H9 (cell line): ENCODE data around the gene ARMCX2. TPM values are rescaled to one million over a fixed set of nuclear protein-coding genes. Genes with fewer than 3 reads are reported as not detected.

Experiments used
- DNase-seq: peaks from one replicate; pipeline ENCODE4 v3.0.0-alpha.2; 2017
- H2AFZ ChIP-seq: one replicate; pipeline ENCODE4 v1.6.1; 2013; ENCODE audit warnings: mild to moderate bottlenecking, low read length, control low read depth, moderate library complexity
- H2AK5ac ChIP-seq: 2 replicates; pipeline ENCODE4 v1.6.1; 2013; ENCODE audit warnings: low read length, control low read depth, mixed read lengths; ENCODE audit not compliant: insufficient read length
- H2BK120ac ChIP-seq: one replicate; pipeline ENCODE4 v1.6.1; 2013; ENCODE audit warnings: low read depth, mild to moderate bottlenecking, low read length, control low read depth, inconsistent platforms; ENCODE audit not compliant: poor library complexity, severe bottlenecking
- H2BK12ac ChIP-seq: 2 replicates; pipeline ENCODE4 v1.6.1; 2013; ENCODE audit warnings: low read length, control low read depth, mixed read lengths, low read depth; ENCODE audit not compliant: insufficient read length
- H2BK15ac ChIP-seq: 2 replicates; pipeline ENCODE4 v1.6.1; 2013; ENCODE audit warnings: low read depth, low read length, control low read depth
- H2BK20ac ChIP-seq: one replicate; pipeline ENCODE4 v1.6.1; 2013; ENCODE audit warnings: low read depth, mild to moderate bottlenecking, low read length, control low read depth, inconsistent platforms; ENCODE audit not compliant: poor library complexity, severe bottlenecking
- H2BK5ac ChIP-seq: 2 replicates; pipeline ENCODE4 v1.6.1; 2013; ENCODE audit warnings: low read length, control low read depth, mixed read lengths; ENCODE audit not compliant: insufficient read length
- H3K14ac ChIP-seq: 2 replicates; pipeline ENCODE4 v1.6.1; 2013; ENCODE audit warnings: low read length, control low read depth; ENCODE audit not compliant: insufficient read depth
- H3K18ac ChIP-seq: 2 replicates; pipeline ENCODE4 v1.6.1; 2013; ENCODE audit warnings: low read depth, mild to moderate bottlenecking, mixed read lengths, low read length, control low read depth; ENCODE audit not compliant: insufficient read length
- H3K23ac ChIP-seq: 2 replicates; pipeline ENCODE4 v1.6.1; 2013; ENCODE audit warnings: low read length, control low read depth, mixed read lengths, low read depth; ENCODE audit not compliant: insufficient read length
- H3K23me2 ChIP-seq: 2 replicates; pipeline ENCODE4 v1.6.1; 2013; ENCODE audit warnings: low read depth, mild to moderate bottlenecking, mixed read lengths, low read length, control low read depth; ENCODE audit not compliant: insufficient read length, poor library complexity, severe bottlenecking
- H3K27ac ChIP-seq: 2 replicates; pipeline ENCODE4 v1.5.1; 2013; ENCODE audit warnings: low read length, control low read depth, mixed read lengths, low read depth; ENCODE audit not compliant: insufficient read length
- H3K27me3 ChIP-seq: 2 replicates; pipeline ENCODE4 v1.6.1; 2013; ENCODE audit warnings: low read length, control low read depth, inconsistent platforms; ENCODE audit not compliant: insufficient read depth
- H3K4ac ChIP-seq: 2 replicates; pipeline ENCODE4 v1.6.1; 2013; ENCODE audit warnings: low read depth, mild to moderate bottlenecking, control low read depth, inconsistent platforms, low read length, moderate library complexity
- H3K4me1 ChIP-seq: 2 replicates; pipeline ENCODE4 v1.6.1; 2013; ENCODE audit warnings: low read length, control low read depth, inconsistent platforms; ENCODE audit not compliant: insufficient read depth
- H3K4me2 ChIP-seq: 2 replicates; pipeline ENCODE4 v1.6.1; 2013; ENCODE audit warnings: low read length, control low read depth, mixed read lengths; ENCODE audit not compliant: insufficient read length, insufficient read depth
- H3K56ac ChIP-seq: 2 replicates; pipeline ENCODE4 v1.6.1; 2013; ENCODE audit warnings: low read depth, mild to moderate bottlenecking, mixed read lengths, low read length, control low read depth; ENCODE audit not compliant: insufficient read length
- H3K79me1 ChIP-seq: 2 replicates; pipeline ENCODE4 v1.6.1; 2013; ENCODE audit warnings: low read depth, mild to moderate bottlenecking, moderate library complexity, low read length, control low read depth, inconsistent platforms; ENCODE audit not compliant: insufficient read depth, poor library complexity, severe bottlenecking
- H3K79me2 ChIP-seq: 2 replicates; pipeline ENCODE4 v1.6.1; 2013; ENCODE audit warnings: low read length, control low read depth, inconsistent platforms; ENCODE audit not compliant: insufficient read depth
- H3K9ac ChIP-seq: 2 replicates; pipeline ENCODE4 v1.6.1; 2013; ENCODE audit warnings: low read length, control low read depth, mixed read lengths; ENCODE audit not compliant: insufficient read length; ENCODE audit errors: extremely low read depth
- H3K9me3 ChIP-seq: one replicate; pipeline ENCODE4 v1.6.1; 2013; ENCODE audit warnings: low read depth, low read length, inconsistent platforms; ENCODE audit not compliant: control insufficient read depth
- H3T11ph ChIP-seq: one replicate; pipeline ENCODE4 v1.6.1; 2013; ENCODE audit warnings: mild to moderate bottlenecking, low read length, control low read depth, inconsistent platforms
- H4K20me1 ChIP-seq: one replicate; pipeline ENCODE4 v1.6.1; 2013; ENCODE audit not compliant: control insufficient read depth, insufficient read length, insufficient read depth
- H4K5ac ChIP-seq: 2 replicates; pipeline ENCODE4 v1.6.1; 2013; ENCODE audit warnings: low read depth, mild to moderate bottlenecking, mixed read lengths, low read length, control low read depth; ENCODE audit not compliant: insufficient read length
- H4K8ac ChIP-seq: replicated peaks from 2 replicates; pipeline ENCODE4 v1.6.1; 2013; ENCODE audit warnings: low read length, control low read depth, mixed read lengths, low read depth; ENCODE audit not compliant: insufficient read length
- H4K91ac ChIP-seq: 2 replicates; pipeline ENCODE4 v1.6.1; 2013; ENCODE audit warnings: low read depth, mild to moderate bottlenecking, moderate library complexity, mixed read lengths, low read length, control low read depth; ENCODE audit not compliant: insufficient read length
- H3K27ac Mint-ChIP-seq, 3 experiments: 2 replicates in 2 of 3; 3 replicates in 1 of 3; pipeline ENCODE4 v1.8.0; 2020 to 2021; ENCODE audit warnings: mixed read lengths in 3 of 3, mild to moderate bottlenecking in 1 of 3, moderate library complexity in 1 of 3
- H3K27me3 Mint-ChIP-seq: 2 replicates; pipeline ENCODE4 v1.8.0; 2021; ENCODE audit warnings: low read depth, mild to moderate bottlenecking, moderate library complexity, mixed read lengths
- H3K36me3 Mint-ChIP-seq, 3 experiments: 2 replicates in 2 of 3; 3 replicates in 1 of 3; pipeline ENCODE4 v1.8.0; 2020 to 2021; ENCODE audit warnings: low read depth in 3 of 3, mixed read lengths in 3 of 3; ENCODE audit not compliant: insufficient read depth in 1 of 3
- H3K4me1 Mint-ChIP-seq, 2 experiments: 2 replicates each; pipeline ENCODE4 v1.8.0; 2020; ENCODE audit warnings: mixed read lengths in 2 of 2
- H3K4me3 Mint-ChIP-seq, 2 experiments: 2 replicates in 1 of 2; 3 replicates in 1 of 2; pipeline ENCODE4 v1.8.0; 2020 to 2021; ENCODE audit warnings: mild to moderate bottlenecking in 2 of 2, mixed read lengths in 2 of 2, moderate library complexity in 1 of 2
- H3K9me3 Mint-ChIP-seq, 2 experiments: 2 replicates in 1 of 2; 3 replicates in 1 of 2; pipeline ENCODE4 v1.8.0; 2020; ENCODE audit warnings: mild to moderate bottlenecking in 2 of 2, mixed read lengths in 2 of 2, moderate library complexity in 1 of 2
- CTCF ChIP-seq: fragments of 200-600 bp; sonication (generic); conservative IDR thresholded peaks from 3 replicates; pipeline ENCODE4 v1.8.0; 2021; ENCODE audit warnings: antibody characterized with exemption, mild to moderate bottlenecking
- WGBS: extraction: QIAGEN DNeasy Blood & Tissue Kit; methylation state at CpG from one replicate; pipeline ENCODE4 v1.1.7; 2013; ENCODE audit warnings: missing lambda C conversion rate, low lambda C conversion rate, mixed read lengths; ENCODE audit not compliant: insufficient read length; ENCODE audit errors: extremely low coverage; 5-methylcytosine and 5-hydroxymethylcytosine counted together
- total RNA-seq: library from RNA; stranded (reverse); gene quantifications from 2 replicates; pipeline ENCODE4 v1.2.1, GENCODE V29; 2021

Gene ARMCX2
- total RNA-seq, 1 experiment from 2014 or later, result 108 TPM

GRCh38 chrX:101642093-101642492, 17.6 kb downstream of the ARMCX2 start:
- Histone ChIP-seq H2BK12ac (no peak overlapping the region), H4K8ac (no peak overlapping the region), H3K4me1 (no peaks in the 10 kb centered on the region), H2BK20ac (no peak overlapping the region), H3K23me2 (no peaks in the 10 kb centered on the region), H3T11ph (no peak overlapping the region), H3K4ac (no peak overlapping the region), H2BK15ac (no peak overlapping the region), H3K56ac (no peak overlapping the region), H2BK5ac (no peak overlapping the region), H2AFZ (no peak overlapping the region), H3K4me2 (no peak overlapping the region), H3K23ac (no peak overlapping the region), H3K27ac (no peak overlapping the region), H4K20me1 (no peaks in the 10 kb centered on the region), H3K79me2 (no peaks in the 10 kb centered on the region), H3K27me3 (no peaks in the 10 kb centered on the region), H3K9ac (no peak overlapping the region), H2BK120ac (no peak overlapping the region), H2AK5ac (no peak overlapping the region), H3K9me3 (peaks cover 36% of the 10 kb centered on the region), H3K18ac (no peak overlapping the region), H3K14ac (no peak overlapping the region), H4K5ac (no peak overlapping the region), H3K79me1 (no peaks in the 10 kb centered on the region), H4K91ac (no peak overlapping the region)
- TF ChIP-seq CTCF, result no peak
- H3K36me3 Mint-ChIP-seq, result peaks cover 0 to 2% (median 0%) of the 10 kb centered on the region in 3 experiments; a peak in 1 of 7 replicates
- peaks cover 57 to 68% of the 10 kb centered on the region in 2 experiments for H3K9me3 Mint-ChIP-seq
- DNase-seq, result no peak
- no CpG with 5 or more reads among the region's 1 CpG for WGBS
- no peaks in the 10 kb centered on the region for H3K4me1 Mint-ChIP-seq
- no peak overlapping the region for H3K4me3 Mint-ChIP-seq
- no peaks in the 10 kb centered on the region for H3K27me3 Mint-ChIP-seq
- H3K27ac Mint-ChIP-seq, result no peak overlapping the region
